Fibroblast of skin of back (primary cell): Measurements from ENCODE around the gene SDF2L1.
"Not testable (repeated sequence)": the region's sequence is repeated elsewhere in the genome, so short reads cannot be mapped to it uniquely, and the experiment has no call there.

Experiments used
- DNase-seq: peaks from one replicate; pipeline ENCODE4 v3.0.0-alpha.2; 2013

SDF2L1 gene

DNA sequence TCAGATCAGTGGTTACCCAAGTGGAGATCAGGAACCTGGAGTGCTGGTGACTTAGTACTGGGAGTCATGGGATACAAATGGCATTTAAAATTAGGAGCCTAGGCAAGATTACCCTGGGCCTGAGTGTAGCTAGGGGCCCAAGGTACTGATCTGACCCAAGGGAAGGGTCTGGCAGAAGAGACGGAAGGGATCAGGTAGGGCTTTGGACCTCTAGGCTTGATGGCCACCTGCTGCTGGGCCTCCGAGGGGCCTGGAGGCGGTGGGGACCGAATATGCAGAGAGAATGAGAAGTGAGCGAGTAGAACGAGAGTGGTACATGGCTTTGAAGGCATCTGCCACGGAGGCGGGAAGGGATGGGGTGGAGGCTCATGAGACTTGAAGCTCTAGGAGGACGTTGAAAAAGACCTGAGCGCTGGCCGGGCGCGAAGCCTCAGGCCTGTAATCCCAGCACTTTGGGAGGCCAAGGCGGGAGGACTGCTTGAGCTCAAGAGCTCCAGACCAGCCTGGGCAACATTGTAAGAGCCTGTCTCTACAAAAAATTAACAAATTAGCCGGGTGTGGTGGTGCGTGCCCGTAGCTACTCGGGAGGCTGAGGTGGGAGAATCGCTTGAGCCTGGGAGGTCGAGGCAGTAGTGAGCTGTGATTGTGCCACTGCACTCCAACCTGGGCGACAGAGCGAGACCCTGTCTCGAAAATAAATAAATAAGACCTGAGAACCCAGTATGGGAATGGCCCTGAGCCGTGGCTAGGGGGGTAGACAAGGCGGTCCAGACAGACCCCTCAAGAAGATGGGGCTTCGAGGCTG, 23.1 kb downstream of the SDF2L1 start:
- DNase-seq: no peak

DNA sequence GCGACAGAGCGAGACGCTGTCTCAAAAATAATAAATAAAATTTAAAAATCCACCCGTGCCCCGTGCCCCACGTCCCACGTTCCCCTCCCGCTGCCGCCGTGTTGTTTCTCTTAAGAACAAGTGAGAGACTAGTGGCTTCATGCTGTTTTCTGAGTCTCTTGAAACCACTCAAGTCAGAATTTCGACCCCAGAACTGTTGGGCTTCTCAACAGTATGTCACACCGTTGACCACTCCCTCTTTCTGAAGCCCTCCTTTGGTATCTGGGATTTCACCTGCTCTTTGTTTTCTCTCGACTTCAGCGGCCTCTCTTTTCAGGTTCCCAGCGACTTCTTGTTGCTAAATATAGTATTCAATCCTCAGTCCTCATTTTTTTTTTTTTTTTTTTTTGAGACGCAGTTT, 24.7 kb downstream of the SDF2L1 start:
- DNase-seq: no peak

DNA sequence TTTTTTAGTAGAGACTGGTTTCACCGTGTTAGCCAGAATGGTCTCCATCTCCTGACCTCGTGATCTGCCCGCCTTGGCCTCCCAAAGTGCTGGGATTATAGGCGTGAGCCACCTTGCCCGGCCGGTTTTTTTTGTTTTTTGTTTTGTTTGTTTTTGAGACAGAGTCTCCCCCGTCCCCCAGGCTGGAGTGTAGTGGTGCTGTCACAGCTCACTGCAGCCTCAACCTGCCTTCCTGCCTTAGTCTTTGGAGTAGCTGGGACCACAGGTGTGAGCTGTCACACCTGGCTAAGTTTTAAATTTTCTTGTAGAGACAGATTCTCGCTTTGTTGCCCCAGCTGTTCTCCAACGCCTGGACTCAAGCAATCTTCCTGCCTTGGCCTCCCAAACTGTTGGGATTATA, 26.9 kb downstream of the SDF2L1 start:
- DNase-seq: no peak

DNA sequence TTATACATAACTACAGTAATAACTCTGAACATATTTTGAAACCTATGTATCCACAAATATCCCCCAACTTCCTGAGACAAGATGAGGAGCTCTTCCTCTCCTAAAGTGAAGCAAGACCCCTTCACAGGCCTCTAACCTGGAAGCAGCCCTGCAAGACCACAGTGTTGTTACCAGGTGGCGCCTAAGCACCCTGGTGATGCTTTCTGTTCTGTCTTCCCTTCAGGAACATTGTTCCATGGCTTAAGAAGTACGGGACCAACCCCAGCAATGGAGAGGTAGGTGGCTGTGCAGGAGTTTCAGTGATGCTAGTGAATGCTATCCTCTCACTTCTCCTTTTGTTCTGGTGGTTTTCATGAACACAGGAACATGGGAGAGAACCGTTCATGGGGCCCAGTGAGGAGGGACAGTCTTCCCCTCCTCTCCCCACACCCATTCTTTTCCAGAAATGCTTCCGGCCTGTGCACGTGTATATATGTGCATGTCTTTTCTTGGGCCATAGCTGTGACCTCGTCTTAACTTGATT, 30.1 kb downstream of the SDF2L1 start:
- no peak for DNase-seq

DNA sequence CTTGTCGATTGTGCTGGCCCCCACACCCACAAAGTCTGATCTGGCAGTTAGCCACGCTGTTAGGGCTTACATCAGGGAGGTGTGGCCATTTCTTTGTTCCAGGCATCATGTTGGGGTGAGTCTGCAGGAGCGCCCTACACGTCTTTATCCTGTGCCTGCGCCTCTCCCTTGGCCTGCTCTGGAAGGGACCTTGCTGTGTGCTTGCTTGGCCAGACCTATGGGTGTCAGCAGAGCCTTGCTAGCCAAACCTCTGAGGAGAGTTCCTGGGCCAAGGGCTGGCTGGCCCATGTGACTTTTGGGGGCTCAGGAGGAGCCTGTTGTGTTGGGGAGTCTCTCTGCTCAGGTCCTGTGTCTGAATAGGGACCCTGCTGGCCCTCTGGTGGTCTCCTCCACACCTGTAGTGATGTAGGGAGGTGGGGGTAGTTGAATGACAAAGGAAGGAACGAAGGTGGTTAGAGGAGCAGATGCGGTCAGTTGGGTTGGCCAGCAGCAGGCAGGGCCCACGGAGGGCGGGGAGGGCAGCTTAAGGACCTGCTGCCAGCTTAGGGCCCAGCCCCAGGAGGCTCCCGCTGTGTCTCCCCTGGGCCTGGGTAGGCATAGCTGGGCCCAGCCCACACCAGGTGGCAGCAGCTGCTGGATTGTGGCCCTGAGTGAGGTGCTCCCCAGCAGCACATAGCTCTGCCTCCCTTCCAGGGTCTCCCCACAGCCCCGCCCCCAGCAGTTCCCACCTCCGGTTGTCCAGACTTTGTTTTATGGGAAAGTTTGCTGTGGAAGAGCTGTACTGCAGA, 31.6 kb downstream of the SDF2L1 start:
- no peak for DNase-seq

DNA sequence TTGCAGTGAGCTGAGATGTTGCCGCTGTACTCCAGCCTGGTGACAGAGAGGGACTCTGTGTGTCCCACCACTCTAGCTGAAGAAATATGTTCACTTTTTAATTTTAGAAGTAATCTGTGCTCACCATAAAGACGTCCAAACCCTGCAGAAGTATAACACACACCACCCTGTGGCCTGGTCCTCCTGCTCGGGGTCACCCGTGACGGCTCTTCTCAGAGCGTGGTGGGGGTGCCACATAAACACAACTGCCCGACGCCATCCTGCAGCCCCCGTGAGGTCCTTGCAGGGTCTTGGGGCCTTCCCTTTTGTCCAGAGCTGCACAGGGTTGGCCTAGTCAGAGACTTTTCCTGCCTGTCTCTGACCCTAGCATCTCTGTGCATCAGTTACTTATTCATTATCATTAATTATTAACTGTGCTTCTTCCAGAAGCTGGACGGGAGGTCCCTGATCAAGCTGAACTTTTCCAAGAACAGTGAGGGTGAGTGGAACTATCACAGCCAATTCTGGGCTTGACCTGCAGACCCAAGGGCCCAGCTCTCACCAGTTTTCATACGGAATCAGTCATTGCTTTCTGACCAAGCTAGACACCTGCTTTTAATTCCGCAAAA, 32.6 kb downstream of the SDF2L1 start:
- no peak for DNase-seq

DNA sequence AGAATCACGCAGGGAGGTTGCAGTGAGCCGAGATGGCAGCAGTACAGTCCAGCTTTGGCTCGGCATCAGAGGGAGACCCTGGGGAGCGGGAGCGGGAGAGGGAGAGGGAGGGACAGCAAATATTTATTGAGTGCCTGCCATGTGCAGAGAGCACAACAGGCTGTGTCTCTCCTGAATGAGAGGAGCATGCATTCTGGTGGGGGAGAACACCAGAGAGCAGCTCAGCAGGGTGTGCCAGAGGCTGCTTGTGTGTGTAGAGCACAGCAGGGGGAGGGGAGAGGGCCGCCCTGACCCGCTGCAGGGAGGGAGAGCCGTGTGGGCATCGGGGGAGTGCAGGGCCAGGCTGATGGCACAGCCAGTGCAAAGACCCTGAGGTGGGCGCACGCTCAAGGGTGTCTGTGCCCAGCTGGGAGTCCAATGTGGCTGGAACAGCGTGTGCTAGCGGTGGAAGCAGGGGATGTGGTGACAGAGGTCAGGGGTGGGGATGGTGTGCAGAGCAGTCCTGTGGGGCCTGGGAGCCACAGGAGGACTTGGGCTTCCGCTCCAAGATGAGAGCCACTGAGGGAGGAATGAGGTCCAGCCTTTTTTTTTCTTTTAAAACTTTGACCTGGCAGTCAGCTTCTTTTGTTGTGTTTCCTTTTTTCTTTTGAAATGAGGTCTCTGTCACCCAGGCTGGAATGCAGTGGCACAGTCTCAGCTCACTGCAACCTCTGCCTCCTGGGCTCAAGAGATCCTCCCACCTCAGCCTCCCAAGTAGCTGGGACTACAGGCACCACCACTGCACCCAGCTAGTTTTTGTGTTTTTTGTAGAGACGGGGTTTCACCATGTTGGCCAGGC, 35.7 kb downstream of the SDF2L1 start:
- no peak for DNase-seq

DNA sequence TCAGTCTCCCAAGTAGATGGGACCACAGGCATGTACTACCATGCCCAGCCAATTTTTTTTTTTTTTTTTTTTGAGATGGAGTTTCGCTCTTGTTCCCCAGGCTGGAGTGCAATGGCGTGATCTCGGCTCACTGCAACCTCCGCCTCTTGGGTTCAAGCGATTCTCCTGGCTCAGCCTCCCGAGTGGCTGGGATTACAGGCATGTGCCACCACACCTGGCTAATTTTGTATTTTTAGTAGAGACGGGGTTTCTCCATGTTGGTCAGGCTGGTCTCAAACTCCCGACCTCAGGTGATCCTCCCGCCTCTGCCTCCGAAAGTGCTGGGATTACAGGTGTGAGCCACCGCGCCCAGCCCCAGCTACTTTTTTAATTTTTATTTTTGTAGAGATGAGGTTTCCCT, 36.7 kb downstream of the SDF2L1 start:
- DNase-seq: not testable (repeated sequence)

DNA sequence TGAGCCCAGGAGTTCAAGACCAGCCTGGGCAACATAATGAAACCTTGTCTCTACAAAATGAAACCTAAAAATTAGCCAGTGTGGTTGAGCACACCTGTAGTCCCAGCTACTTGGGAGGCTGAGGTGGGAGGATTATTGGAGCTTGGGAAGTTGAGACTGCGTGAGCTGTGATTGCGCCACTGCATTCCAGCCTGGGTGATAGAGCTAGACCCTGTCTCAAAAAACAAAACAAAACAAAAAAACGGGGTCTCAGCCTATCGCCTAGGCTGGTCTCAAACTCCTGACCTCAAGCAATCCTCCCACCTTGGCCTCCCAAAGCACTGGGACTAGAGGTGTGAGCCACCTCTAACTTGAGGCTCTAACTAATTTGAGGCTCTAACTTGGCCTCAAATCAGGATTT, 37.3 kb downstream of the SDF2L1 start:
- DNase-seq: no peak

DNA sequence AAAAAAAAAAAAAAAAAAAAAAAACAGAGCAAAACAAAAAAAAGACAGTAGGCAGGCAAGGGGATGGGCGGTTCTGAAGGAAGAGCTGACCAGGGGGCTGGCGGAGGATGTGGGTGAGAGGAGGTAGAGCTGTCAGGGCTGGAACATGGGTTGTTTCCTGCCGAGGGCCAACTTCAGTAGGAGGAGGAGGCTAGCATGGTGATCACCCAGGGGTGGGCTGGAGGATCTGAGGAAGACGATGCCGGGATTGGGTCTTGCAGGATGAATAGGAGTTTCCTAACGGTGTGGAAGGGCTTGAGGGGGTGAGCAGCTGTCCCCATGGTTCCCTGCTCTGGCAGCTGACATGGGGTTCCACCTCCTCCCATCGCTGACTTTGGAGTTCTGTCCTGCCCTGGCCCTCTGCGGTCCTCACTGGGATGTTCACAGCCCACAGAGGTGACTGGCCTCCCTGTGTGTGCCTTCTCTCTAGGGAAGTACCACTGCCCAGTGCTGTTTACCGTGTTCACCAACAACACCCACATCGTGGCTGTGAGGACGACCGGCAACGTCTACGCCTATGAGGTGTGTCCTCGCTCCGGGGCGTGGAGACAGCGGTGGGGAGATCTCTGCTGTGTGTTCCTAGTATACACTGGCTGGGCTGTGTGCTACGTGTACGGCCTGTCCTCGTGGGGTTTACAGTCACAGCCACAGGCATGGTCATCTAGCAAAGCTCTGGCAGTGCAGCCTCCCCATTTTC, 38.9 kb downstream of the SDF2L1 start:
- no peak for DNase-seq

DNA sequence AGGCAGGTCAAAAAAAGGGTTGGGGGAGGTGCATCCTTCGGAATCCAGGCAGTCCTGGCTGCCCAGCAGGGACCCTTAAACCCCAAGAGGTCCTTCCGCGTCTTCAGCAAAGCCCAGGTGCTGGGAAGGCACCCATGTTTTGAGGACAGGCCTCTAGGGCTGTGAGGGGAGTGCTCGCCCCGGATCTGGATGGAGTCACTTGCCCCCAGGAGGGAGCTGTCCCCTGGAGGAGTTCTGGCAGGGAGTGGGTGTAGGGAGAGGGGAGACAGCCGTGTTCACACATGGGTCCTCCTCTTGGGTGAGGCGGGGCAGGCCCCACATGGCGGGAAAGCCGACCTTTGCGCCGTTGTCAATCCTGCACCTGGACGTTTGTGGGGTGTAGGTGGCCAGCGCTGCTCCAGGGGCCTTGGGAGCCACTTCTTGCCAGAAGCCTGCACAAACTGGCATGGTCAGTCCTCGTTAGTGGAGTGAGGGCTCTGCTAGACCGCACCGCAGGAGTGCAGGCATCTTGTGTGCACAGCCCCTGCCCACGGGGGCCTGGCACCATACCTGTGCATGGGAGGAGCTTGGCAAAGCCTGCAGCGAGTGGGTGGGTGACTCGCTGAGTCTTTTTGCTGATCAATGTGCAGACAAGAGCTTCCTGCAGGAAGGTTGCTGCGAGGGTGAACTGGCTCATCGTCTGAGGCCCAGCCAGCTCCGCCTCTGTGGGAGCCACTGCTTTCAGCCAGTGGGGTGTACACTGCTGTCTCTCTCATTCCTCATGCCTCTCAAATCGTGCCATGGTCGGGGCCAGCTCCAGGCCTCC, 39.7 kb downstream of the SDF2L1 start:
- DNase-seq: no peak

DNA sequence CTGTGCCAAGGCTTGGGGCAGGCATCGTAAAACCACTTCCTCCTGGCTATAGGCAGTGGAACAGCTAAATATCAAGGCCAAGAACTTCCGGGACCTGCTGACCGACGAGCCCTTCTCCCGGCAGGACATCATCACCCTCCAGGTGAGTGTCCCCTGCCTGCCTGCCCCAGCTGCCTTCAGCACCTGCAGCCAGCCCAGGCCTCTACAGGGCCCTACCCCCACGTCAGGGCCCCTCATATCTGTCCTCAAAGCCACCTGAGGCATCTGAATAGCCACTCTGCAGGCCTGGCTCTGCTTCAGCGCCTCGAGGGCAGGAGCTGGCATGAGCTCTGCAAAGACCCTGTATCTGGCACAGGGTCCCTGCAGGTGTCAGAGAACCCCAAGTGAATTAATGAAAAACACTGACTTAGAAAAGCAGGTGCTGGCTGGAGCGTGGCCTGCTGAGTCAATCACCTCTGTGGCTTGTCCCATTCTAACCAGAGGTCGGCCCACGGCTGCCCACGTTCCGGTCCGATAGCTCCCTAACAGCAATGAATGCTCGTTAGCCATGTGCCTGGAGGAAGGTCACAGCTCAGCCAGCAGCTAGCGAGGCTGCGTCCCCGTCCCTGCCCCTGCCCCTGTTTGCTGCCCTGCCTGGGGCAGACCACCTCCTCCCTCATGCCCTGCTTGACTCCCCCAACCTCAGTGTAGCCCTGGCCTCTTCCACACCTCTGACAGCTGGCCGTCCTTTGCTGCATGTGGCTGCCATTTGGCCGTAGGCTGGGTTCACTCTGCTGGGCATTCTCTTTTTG, 40.5 kb downstream of the SDF2L1 start:
- DNase-seq: no peak

DNA sequence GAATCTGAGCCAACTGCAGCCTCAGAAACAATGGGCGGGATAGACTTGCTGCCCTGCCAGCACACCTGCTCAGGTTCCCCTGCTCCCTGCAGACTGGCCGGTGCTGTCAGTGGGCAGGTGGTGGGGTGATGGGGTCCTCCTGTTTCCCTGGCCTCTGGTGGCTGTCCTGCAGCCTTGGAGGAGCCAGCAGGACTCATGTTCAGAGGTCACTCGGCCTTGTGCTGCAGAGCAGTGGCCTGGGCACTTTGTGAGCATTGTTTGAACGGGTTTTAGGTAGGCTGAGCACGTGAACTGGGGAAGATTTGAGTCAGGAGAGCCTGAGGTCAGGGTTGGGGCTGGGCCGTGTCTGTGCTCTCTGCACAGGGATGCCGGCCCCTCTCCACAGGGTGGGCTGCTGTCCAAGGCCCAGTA, 41.3 kb downstream of the SDF2L1 start:
- DNase-seq: no peak

DNA sequence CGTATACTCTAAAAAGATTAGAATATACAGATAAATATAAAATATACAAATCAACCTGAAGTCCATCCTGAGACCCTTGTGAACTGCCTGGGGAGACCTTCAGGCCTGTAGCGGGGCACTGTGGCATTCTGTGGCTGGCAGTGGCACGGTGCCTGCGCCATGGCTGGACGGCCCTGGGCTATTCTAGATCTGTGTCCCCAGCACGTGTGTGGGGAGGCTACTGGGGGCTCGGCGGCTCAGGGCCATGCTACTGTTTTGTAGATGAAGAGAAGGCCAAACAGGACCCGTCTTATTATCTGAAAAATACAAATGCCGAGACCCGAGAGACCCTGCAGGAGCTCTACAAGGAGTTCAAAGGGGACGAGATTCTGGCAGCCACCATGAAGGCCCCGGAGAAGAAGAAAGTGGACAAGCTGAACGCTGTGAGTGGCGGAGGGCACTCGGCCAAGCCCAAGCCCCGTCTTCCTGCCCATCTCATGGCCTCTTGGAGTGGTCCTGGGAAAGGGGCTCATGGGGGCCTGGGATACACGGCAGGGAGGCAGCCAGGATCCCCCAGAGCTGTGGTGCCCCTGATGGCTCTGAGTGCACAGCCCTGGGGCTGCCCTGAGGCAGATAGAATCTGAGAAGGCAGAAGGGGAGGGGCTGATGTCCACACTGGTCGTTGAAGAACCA, 42.5 kb downstream of the SDF2L1 start:
- DNase-seq: no peak

DNA sequence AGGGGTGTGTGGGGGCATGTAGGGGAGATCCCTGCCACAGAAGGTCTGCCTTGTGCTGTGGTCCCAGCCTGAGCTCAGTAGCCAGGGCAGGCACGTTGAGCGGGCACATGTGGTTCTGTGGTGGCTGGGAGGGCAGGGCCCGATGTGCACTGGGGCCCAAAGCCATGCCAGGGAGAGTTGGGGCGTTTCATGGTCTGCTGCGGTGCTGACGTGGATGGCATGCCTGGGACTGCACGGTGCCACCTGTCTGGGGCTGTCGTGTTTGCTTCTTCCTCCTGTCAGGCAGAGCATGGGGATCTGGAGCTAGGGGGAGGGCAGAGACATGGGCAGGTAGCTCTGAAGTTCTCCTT, 43.0 kb downstream of the SDF2L1 start:
- DNase-seq: no peak

DNA sequence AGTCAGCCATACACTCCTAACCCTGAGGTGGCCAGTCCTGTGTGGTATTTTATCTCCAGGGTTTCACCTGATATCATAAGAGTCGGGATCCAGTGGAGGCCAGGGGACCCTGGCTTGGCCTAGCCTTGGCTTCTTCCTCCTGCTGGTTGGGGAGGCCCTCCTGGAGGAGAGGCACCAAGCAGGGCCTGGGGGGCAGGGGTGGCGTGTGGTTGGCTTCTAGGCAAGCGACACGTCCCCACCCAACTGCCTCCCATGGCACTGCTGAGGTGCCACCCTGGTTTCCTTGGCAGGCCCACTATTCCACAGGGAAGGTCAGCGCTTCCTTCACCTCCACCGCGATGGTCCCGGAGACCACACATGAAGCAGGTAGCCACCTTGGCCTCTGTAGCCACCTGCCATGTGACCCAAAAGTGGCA, 44.1 kb downstream of the SDF2L1 start:
- no peak for DNase-seq

DNA sequence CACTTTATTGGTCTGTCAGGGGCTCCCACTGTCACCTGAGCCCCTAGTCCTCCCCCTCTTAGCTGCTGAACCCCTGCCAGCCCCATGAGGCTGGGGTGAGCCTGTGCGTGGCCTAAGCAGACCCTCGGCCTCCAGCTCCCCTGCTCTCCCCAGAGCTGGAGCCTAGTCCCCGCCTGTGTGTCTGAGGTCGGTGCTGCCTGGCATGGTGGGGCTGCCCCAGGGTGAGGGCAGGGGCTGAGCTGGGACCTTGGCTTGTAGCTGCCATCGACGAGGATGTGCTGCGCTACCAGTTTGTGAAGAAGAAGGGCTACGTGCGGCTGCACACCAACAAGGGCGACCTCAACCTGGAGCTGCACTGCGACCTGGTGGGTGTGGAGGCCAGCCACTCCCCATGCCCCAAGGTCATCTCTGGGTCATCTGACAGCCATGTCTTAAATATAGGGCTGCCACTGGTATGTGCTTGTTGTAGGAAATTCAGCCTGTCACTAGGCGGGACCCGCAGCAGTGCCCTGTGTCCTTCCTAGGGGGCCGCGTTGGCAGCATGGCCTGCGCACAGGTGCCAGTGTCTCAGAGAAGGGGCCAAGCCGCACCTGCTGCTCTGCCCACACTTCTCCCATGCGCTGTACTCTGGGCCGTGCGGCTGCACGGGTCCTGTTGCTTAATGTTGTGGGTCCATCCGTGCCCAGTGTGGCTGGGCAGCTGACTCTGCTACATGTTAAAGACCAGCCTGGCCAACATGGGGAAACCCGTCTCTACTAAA, 44.7 kb downstream of the SDF2L1 start:
- DNase-seq: no peak

DNA sequence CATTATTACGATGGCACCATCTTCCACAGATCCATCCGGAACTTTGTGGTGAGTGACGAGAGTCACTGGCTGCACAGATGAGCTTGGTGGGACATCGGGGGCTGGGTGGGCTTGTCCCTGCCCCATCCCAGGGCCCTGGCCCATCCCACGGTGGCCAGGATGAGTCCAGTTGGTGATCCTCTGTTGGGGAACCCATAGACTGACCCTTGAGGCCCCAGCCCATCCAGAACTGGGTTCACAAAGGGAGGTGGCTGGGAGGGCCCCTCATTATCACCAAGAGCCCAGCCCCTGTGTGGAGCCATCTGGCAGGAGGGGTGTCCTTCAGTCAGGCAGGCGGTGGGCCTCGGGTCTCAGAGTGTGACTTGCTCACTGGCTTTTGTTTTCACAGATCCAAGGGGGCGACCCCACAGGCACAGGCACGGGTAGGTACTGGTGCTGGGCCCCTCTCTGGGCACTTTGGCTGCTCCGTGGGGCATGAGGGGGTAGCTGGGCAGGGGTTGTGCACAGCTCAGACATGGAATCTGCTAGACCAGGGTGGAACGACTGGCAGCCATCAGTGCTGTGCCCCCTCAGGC, 45.7 kb downstream of the SDF2L1 start:
- DNase-seq: no peak
